Peyer's patch (tissue), 4 donors: ENCODE data around the gene ECE2. TPM values are rescaled to one million over a fixed set of nuclear protein-coding genes. Genes with fewer than 3 reads are reported as not detected.

Source experiments
- DNase-seq, 3 donors: peaks; one replicate each; pipeline ENCODE4 v3.0.0-alpha.2; 2017 to 2019
- H3K27ac ChIP-seq, 4 donors: fragments of 200-600 bp; sonication (generic); one replicate each; pipeline ENCODE4 v1.5.1; 2016 to 2019
- H3K27me3 ChIP-seq, 2 donors: fragments of 200-600 bp; sonication (generic); one replicate each; pipeline ENCODE4 v1.5.1; 2019
- H3K36me3 ChIP-seq, 3 donors: fragments of 200-600 bp; sonication (generic); one replicate each; pipeline ENCODE4 v1.5.1; 2016 to 2019
- H3K4me1 ChIP-seq, 4 donors: fragments of 200-600 bp; sonication (generic); one replicate each; pipeline ENCODE4 v1.5.1; 2016 to 2019
- H3K4me3 ChIP-seq, 4 donors: fragments of 200-600 bp; sonication (generic); 1 replicate in 3 of 4; 2 replicates in 1 of 4; pipeline ENCODE4 v1.5.1; 2016 to 2019; ENCODE audit warnings: mild to moderate bottlenecking in 1 of 4
- H3K9me3 ChIP-seq, 4 donors: fragments of 200-600 bp; sonication (generic); one replicate each; pipeline ENCODE4 v1.5.1; 2016 to 2019; ENCODE audit warnings: mild to moderate bottlenecking in 1 of 4
- POLR2A ChIP-seq, 2 donors: fragments of 450-650 bp; IDR thresholded peaks; one replicate each; pipeline ENCODE4 v1.5.1; 2017; ENCODE audit warnings: antibody characterized with exemption in 2 of 2, mild to moderate bottlenecking in 2 of 2, moderate library complexity in 2 of 2
- total RNA-seq, 4 donors: library from RNA; depleted of rRNA; stranded (reverse); fragments of >200 nt; gene quantifications; one replicate each; pipeline ENCODE4 v1.1.0, GENCODE V29; 2016
- TF ChIP-seq, protein P1 (sequence below), 6 experiments: fragments of 450-650 bp in 4 of 6; fragments of 200-600 bp in 2 of 6; sonication (generic) in 1 of 6; IDR thresholded peaks; one replicate each; pipeline ENCODE4 v1.5.1; 2017 to 2019; ENCODE audit warnings: antibody characterized with exemption in 6 of 6, mild to moderate bottlenecking in 3 of 6, moderate library complexity in 1 of 6

Gene ECE2
- total RNA-seq, 4 donors from 2014 or later, result not detected

DNA sequence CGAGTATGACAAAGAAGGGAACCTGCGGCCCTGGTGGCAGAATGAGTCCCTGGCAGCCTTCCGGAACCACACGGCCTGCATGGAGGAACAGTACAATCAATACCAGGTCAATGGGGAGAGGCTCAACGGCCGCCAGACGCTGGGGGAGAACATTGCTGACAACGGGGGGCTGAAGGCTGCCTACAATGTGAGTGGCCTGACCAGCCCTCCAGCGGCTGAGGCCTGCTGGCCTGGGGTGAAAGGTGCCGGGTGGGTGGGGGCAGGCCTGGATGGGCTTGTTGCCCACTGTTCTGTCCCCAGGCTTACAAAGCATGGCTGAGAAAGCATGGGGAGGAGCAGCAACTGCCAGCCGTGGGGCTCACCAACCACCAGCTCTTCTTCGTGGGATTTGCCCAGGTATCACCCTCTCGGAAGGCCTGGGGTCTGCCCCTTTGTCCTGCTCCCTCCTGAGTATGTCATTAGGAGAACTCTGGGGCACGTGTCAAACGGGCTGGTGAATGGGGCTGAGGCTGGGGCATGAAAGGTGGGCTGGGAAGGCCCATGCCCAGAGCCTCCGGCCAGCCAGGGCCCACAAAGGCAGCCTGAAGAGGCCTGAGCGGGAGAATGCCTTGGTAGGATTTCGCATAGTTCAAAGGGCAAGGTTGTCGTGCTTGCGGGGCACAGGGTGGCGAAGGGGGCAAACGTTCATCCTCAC is 15.4 kb downstream of the ECE2 start:
- no peak for DNase-seq
- Histone ChIP-seq H3K9me3 (no peaks in the 10 kb centered on the region), H3K4me3 (no peak overlapping the region), H3K27ac (no peak overlapping the region), H3K27me3 (no peaks in the 10 kb centered on the region), H3K36me3 (no peaks in the 10 kb centered on the region), H3K4me1 (no peaks in the 10 kb centered on the region)
- TF ChIP-seq, protein P1, sequence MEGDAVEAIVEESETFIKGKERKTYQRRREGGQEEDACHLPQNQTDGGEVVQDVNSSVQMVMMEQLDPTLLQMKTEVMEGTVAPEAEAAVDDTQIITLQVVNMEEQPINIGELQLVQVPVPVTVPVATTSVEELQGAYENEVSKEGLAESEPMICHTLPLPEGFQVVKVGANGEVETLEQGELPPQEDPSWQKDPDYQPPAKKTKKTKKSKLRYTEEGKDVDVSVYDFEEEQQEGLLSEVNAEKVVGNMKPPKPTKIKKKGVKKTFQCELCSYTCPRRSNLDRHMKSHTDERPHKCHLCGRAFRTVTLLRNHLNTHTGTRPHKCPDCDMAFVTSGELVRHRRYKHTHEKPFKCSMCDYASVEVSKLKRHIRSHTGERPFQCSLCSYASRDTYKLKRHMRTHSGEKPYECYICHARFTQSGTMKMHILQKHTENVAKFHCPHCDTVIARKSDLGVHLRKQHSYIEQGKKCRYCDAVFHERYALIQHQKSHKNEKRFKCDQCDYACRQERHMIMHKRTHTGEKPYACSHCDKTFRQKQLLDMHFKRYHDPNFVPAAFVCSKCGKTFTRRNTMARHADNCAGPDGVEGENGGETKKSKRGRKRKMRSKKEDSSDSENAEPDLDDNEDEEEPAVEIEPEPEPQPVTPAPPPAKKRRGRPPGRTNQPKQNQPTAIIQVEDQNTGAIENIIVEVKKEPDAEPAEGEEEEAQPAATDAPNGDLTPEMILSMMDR (IDR thresholded peaks at IDR 0.05), result no peak
- no peak for TF ChIP-seq POLR2A (IDR thresholded peaks at IDR 0.05)

- Histone ChIP-seq H3K4me1 (no peaks in the 10 kb centered on the region), H3K9me3 (no peaks in the 10 kb centered on the region), H3K36me3 (no peaks in the 10 kb centered on the region), H3K27ac (no peak overlapping the region), H3K4me3 (no peak overlapping the region), H3K27me3 (no peaks in the 10 kb centered on the region)
- no peak for TF ChIP-seq POLR2A (IDR thresholded peaks at IDR 0.05)
- TF ChIP-seq, protein P1 (IDR thresholded peaks at IDR 0.05), result no peak
- DNase-seq, result no peak
Measured at GRCh38 chr3:184291738-184292445, 16.1 kb downstream of the ECE2 start.

GRCh38 chr3:184295771-184296170 is 19.9 kb downstream of the ECE2 start:
- H3K36me3 ChIP-seq, result peaks cover 0 to 3% (median 0%) of the 10 kb centered on the region in 3 donors
- H3K4me3 ChIP-seq, result no peak overlapping the region
- H3K4me1 ChIP-seq, result peaks cover 0 to 12% (median 4%) of the 10 kb centered on the region in 4 donors
- DNase-seq, result no peak
- TF ChIP-seq, protein P1 (IDR thresholded peaks at IDR 0.05), result no peak
- no peak for TF ChIP-seq POLR2A (IDR thresholded peaks at IDR 0.05)
- no peaks in the 10 kb centered on the region for H3K27me3 ChIP-seq
- H3K9me3 ChIP-seq, result no peaks in the 10 kb centered on the region
- H3K27ac ChIP-seq, result no peak overlapping the region

DNA sequence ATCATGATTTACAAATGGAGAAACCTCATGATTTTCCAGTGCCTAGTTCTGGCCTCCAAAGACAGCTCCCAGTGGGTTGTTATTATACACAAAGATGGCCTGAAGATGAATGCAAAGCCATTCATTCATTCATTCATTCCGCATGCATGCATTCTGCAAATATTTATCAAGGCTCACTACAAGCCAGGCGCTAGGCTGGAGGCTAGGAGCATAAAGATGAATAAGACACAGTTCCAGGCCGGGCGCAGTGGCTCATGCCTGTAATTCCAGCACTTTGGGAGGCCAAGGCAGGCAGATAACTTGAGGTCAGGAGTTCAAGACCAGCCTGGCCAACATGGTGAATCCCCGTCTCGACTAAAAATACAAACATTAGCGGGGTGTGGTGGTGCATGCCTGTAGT is 20.8 kb downstream of the ECE2 start:
- TF ChIP-seq POLR2A (IDR thresholded peaks at IDR 0.05), result no peak
- TF ChIP-seq, protein P1 (IDR thresholded peaks at IDR 0.05), result no peak
- Histone ChIP-seq H3K27ac (no peak overlapping the region), H3K36me3 (peaks cover 0 to 11% (median 0%) of the 10 kb centered on the region in 3 donors), H3K27me3 (no peaks in the 10 kb centered on the region), H3K9me3 (no peaks in the 10 kb centered on the region), H3K4me3 (no peak overlapping the region), H3K4me1 (peaks cover 0 to 15% (median 4%) of the 10 kb centered on the region in 4 donors)
- DNase-seq, result no peak

DNA sequence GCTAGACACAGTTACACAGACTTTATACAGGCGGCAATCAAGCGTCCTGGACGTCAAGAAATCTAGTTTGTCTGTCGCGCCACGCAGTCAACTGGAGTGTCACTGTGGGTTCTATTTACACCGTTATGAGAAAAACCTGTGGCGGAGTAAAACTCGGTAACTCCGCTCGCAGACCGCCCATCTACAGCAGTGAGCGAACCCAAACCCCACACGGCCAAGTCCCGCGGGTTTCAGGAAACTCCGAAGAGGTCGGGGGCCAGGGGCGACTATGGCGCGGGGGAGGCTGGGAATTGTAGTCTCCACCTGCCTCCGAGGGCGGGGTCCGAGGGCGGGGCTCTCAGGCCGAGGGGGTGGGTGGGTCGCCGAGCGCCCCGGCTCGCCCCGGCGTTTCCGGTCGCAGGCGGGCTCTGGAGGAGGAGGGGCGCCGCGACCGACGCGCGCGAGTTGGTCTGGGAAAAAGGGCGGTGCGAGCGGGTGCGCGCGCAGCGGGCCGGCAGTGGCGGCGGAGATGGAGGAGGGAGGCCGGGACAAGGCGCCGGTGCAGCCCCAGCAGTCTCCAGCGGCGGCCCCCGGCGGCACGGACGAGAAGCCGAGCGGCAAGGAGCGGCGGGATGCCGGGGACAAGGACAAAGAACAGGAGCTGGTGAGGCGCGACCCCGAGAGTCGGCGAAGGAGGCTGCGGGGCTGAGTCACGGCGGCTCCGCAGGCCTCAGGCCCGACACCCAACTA is 23.1 kb downstream of the ECE2 start, which contains the start of gene PSMD2:
TSS of gene PSMD2 (plus strand) at position 483 of the 729 bp plus-strand sequence. CDS start at position 509, 26 bp downstream.
- Histone ChIP-seq H3K9me3 (no peaks in the 10 kb centered on the region), H3K4me1 (peaks cover 0 to 15% (median 4%) of the 10 kb centered on the region in 4 donors), H3K27ac (peak within 1 kb of the TSS; percentile 79 to 85 (median 84)), H3K36me3 (peaks cover 0 to 35% (median 0%) of the 10 kb centered on the region in 3 donors), H3K4me3 (peak within 1 kb of the TSS; percentile 76 to 95 (median 82)), H3K27me3 (no peaks in the 10 kb centered on the region)
- DNase-seq, result peak; percentile 98 to 99 (median 99)
- TF ChIP-seq POLR2A (IDR thresholded peaks at IDR 0.05), result peak; percentile 71 to 77
- TF ChIP-seq, protein P1 (IDR thresholded peaks at IDR 0.05), result peak in 1 of 6 experiments; percentile 4
